Measurements from ENCODE around the gene SEPTIN11.

SEPTIN11 gene

GRCh38 chr4:76993787-76994641, 44.5 kb downstream of the SEPTIN11 start:
- TF ChIP-seq ZC3H10 (CRISPR knock-in tag; IDR thresholded peaks at IDR 0.05) (no peak), ZNF8 (CRISPR knock-in tag; IDR thresholded peaks at IDR 0.05) (no peak), OSR1 (CRISPR knock-in tag; IDR thresholded peaks at IDR 0.05) (no peak), PATZ1 (CRISPR knock-in tag; IDR thresholded peaks at IDR 0.05; ENCODE audit: borderline replicate concordance) (no peak), ISL1 (CRISPR knock-in tag; IDR thresholded peaks at IDR 0.05) (no peak), ARNTL (CRISPR knock-in tag; IDR thresholded peaks at IDR 0.05; ENCODE audit: borderline replicate concordance, low read depth) (no peak), CREB5 (CRISPR knock-in tag; IDR thresholded peaks at IDR 0.05; ENCODE audit: low read depth) (no peak), ZFP3 (CRISPR knock-in tag; IDR thresholded peaks at IDR 0.05) (no peak), TSHZ2 (CRISPR knock-in tag; IDR thresholded peaks at IDR 0.05) (no peak), TOX (CRISPR knock-in tag; IDR thresholded peaks at IDR 0.05; ENCODE audit: borderline replicate concordance) (no peak), CSDC2 (CRISPR knock-in tag; IDR thresholded peaks at IDR 0.05) (no peak), SNAI2 (CRISPR knock-in tag; IDR thresholded peaks at IDR 0.05) (no peak), CSRNP3 (CRISPR knock-in tag; IDR thresholded peaks at IDR 0.05) (no peak), GLIS3 (CRISPR knock-in tag; IDR thresholded peaks at IDR 0.05) (no peak), BACH2 (CRISPR knock-in tag; IDR thresholded peaks at IDR 0.05; ENCODE audit: borderline replicate concordance) (no peak), ZFP30 (CRISPR knock-in tag; IDR thresholded peaks at IDR 0.05) (no peak), PPARA (CRISPR knock-in tag; IDR thresholded peaks at IDR 0.05; ENCODE audit: borderline replicate concordance) (no peak)
- ATAC-seq: no peak

- no peak for ATAC-seq
- TF ChIP-seq ISL1 (CRISPR knock-in tag; IDR thresholded peaks at IDR 0.05): no peak
Observed at GRCh38 chr4:76995776-76996175, 46.2 kb downstream of the SEPTIN11 start.

GRCh38 chr4:76996445-76996844, 46.9 kb downstream of the SEPTIN11 start:
- no peak for TF ChIP-seq PPARA (CRISPR knock-in tag; IDR thresholded peaks at IDR 0.05; ENCODE audit: borderline replicate concordance)
- TF ChIP-seq RARB (CRISPR knock-in tag; IDR thresholded peaks at IDR 0.05): no peak
- TF ChIP-seq PATZ1 (CRISPR knock-in tag; IDR thresholded peaks at IDR 0.05; ENCODE audit: borderline replicate concordance): no peak
- TF ChIP-seq ZNF8 (CRISPR knock-in tag; IDR thresholded peaks at IDR 0.05): no peak
- no peak for TF ChIP-seq OSR1 (CRISPR knock-in tag; IDR thresholded peaks at IDR 0.05)
- no peak for TF ChIP-seq GLIS3 (CRISPR knock-in tag; IDR thresholded peaks at IDR 0.05)
- no peak for TF ChIP-seq ZFP30 (CRISPR knock-in tag; IDR thresholded peaks at IDR 0.05)
- TF ChIP-seq BACH2 (CRISPR knock-in tag; IDR thresholded peaks at IDR 0.05; ENCODE audit: borderline replicate concordance): no peak
- no peak for TF ChIP-seq CSDC2 (CRISPR knock-in tag; IDR thresholded peaks at IDR 0.05)
- TF ChIP-seq ZC3H10 (CRISPR knock-in tag; IDR thresholded peaks at IDR 0.05): no peak
- TF ChIP-seq TSHZ2 (CRISPR knock-in tag; IDR thresholded peaks at IDR 0.05): no peak

More at GRCh38 chr4:76996445-76996844, 46.9 kb downstream of the SEPTIN11 start:
- no peak for ATAC-seq
